SK-N-MC (cell line): ENCODE data around the gene PLEKHJ1.

ENCODE experiments used
- DNase-seq: peaks from one replicate; pipeline ENCODE4 v3.0.0-alpha.2; 2011; ENCODE audit warnings: low read depth, low spot score
- H3K27ac ChIP-seq: fragments of 200-600 bp; sonication (generic); 2 replicates; pipeline ENCODE4 v1.5.1; 2016; ENCODE audit warnings: mixed run types
- H3K36me3 ChIP-seq: fragments of 200-600 bp; sonication (generic); 2 replicates; pipeline ENCODE4 v1.6.1; 2017; ENCODE audit warnings: antibody characterized with exemption, low read length, mixed read lengths; ENCODE audit not compliant: insufficient read depth
- H3K4me3 ChIP-seq: fragments of 200-600 bp; sonication (generic); 2 replicates; pipeline ENCODE4 v1.5.1; 2016
- H3K9ac ChIP-seq: fragments of 200-600 bp; sonication (generic); 2 replicates; pipeline ENCODE4 v1.8.0; 2017; ENCODE audit warnings: mixed run types, mixed read lengths; ENCODE audit not compliant: insufficient read length
- H3K9me3 ChIP-seq: fragments of 200-600 bp; sonication (generic); 2 replicates; pipeline ENCODE4 v1.6.1; 2017; ENCODE audit warnings: low read depth, mild to moderate bottlenecking, antibody characterized with exemption, low read length, moderate library complexity, mixed read lengths
- EZH2 ChIP-seq: fragments of 200-600 bp; sonication (generic); IDR thresholded peaks from one replicate; pipeline ENCODE4 v1.6.1; 2017; ENCODE audit warnings: antibody characterized with exemption
- FOXP2 ChIP-seq: optimal IDR thresholded peaks from 2 replicates; pipeline ENCODE3; 2011; ENCODE audit warnings: mild to moderate bottlenecking, moderate library complexity; ENCODE audit not compliant: insufficient read depth; ENCODE audit errors: extremely low read length, control extremely low read depth
- POLR2AphosphoS5 ChIP-seq: IDR thresholded peaks from 2 replicates; pipeline ENCODE4 v1.6.1; 2012; ENCODE audit warnings: mild to moderate bottlenecking, low read depth, low read length, borderline replicate concordance

PLEKHJ1 gene

DNA sequence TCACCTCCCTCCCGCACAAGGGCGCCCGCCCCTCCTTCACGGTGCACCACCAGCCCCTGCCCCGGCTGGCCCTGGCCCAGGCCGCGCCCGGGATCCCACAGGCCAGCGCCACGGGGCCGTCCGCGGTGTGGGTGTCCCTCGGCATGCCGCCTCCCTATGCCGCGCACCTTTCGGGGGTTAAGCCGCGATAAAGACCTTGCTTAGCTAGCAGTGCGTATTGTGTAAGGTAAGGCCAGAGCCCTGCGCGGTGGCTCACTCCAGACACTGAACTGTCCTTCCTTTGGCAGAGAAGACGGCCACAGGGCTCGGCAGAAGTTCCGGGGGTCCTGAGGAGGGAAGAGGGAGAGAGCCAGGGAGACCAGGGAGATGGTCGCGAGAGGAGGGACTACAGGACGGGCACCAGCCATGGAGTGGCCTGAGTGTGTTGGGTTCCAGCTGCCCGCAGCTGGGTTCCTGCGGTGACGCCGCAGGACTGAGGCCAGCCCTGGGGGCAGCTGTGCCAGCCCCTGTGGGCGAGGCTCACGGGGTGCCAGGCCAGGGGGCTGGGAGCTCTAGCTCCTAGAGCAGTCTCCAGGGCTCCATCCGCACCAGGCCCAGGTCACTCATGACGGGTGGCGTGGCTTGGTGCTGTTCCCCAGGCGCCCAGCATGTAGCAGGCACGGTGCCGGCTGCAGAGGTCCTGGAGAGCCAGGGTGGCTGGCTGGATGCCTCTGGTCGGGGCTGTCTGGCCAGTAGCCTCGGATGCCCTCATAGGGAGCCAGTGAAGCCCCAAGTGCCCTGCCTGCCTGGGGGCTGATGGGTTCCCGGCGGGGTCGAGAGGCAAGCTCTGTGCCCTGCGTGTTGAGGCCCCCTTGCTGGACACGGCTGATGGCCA lies 7.7 kb downstream of the PLEKHJ1 start:
- DNase-seq: no peak
- TF ChIP-seq EZH2 (no peak), FOXP2 (no peak), POLR2AphosphoS5 (no peak)
- Histone ChIP-seq H3K9ac (no peak overlapping the region), H3K4me3 (no peak overlapping the region), H3K36me3 (peaks cover 32% of the 10 kb centered on the region; the same call in 1 of the 2 replicates), H3K9me3 (no peaks in the 10 kb centered on the region), H3K27ac (no peak overlapping the region)

DNA sequence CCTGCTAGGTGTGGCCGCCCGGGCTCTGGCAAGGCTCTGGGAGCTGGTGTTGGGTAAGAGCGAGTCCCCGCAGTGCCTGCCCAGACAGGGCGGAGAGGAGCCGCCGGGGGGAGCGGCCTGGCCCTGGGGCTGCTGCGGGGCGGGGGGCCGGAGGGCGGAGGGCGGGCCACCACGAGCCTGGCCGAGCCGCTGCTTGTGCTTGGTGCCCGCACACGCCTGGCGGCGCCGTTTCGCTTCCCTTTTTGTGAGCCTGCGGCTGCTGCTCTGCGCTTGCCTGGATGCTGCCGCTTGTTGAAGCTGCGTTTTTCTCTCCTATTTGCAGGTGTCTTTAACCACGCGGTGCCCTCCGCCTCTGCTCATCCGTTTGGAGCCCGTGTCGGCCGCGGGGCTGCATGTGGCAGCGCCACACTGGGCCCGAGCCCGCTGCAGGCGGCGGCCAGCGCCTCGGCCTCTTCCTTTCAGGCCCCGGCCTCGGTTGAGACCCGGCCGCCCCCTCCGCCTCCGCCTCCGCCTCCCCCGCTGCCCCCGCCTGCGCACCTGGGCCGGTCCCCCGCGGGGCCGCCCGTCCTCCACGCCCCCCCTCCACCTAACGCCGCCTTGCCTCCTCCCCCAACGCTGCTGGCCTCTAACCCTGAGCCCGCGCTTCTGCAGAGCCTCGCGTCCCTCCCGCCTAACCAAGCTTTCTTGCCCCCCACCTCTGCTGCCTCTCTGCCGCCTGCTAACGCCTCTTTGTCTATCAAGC lies 8.5 kb downstream of the PLEKHJ1 start:
- Histone ChIP-seq H3K4me3 (no peak overlapping the region), H3K9ac (no peak overlapping the region), H3K36me3 (peaks cover 31% of the 10 kb centered on the region; the same call in 1 of the 2 replicates), H3K9me3 (no peaks in the 10 kb centered on the region), H3K27ac (no peak overlapping the region)
- DNase-seq: no peak
- no peak for TF ChIP-seq POLR2AphosphoS5
- TF ChIP-seq EZH2: no peak
- no peak for TF ChIP-seq FOXP2

DNA sequence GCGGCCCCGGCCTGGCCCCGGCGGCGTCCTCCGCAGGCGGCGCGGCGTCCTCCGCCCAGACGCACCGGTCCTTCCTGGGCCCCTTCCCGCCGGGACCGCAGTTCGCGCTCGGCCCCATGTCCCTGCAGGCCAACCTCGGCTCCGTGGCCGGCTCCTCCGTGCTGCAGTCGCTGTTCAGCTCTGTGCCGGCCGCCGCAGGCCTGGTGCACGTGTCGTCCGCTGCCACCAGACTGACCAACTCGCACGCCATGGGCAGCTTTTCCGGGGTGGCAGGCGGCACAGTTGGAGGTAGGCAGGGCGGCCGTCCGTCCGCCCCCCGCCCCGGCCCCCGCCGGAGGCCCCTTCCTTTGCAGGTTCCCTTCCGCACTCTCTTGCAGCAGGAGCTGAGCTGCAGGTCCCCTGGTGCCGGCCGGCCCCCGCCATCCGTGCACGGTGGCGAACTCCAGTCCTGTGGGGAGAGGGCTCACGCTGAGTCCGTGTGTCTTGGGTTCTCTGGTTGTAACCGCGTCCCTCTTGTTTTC lies 9.2 kb downstream of the PLEKHJ1 start:
- no peak overlapping the region for H3K4me3 ChIP-seq
- H3K9ac ChIP-seq: no peak overlapping the region
- H3K36me3 ChIP-seq: peaks cover 31% of the 10 kb centered on the region; the same call in 1 of the 2 replicates
- TF ChIP-seq FOXP2 (no peak), POLR2AphosphoS5 (no peak), EZH2 (no peak)
- no peak for DNase-seq
- no peaks in the 10 kb centered on the region for H3K9me3 ChIP-seq
- H3K27ac ChIP-seq: no peak overlapping the region

DNA sequence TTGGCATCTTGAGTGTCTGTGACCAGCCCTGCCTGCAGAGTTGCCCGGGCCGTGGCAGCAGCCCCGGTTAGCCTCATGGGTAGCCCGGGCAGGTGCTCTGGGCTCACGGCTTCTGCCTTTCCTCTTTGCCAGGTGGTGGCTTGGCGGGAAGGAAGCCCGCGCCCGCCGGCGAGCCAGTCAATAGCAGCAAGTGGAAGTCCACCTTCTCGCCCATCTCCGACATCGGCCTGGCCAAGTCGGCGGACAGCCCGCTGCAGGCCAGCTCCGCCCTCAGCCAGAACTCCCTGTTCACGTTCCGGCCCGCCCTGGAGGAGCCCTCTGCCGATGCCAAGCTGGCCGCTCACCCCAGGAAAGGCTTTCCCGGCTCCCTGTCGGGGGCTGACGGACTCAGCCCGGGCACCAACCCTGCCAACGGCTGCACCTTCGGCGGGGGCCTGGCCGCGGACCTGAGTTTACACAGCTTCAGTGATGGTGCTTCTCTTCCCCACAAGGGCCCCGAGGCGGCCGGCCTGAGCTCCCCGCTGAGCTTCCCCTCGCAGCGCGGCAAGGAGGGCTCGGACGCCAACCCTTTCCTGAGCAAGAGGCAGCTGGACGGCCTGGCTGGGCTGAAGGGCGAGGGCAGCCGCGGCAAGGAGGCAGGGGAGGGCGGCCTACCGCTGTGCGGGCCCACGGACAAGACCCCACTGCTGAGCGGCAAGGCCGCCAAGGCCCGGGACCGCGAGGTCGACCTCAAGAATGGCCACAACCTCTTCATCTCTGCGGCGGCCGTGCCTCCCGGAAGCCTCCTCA lies 9.9 kb downstream of the PLEKHJ1 start:
- DNase-seq: no peak
- Histone ChIP-seq H3K9me3 (no peaks in the 10 kb centered on the region), H3K36me3 (peaks cover 31% of the 10 kb centered on the region; the same call in 1 of the 2 replicates), H3K9ac (no peak overlapping the region), H3K4me3 (no peak overlapping the region), H3K27ac (no peak overlapping the region)
- no peak for TF ChIP-seq POLR2AphosphoS5

DNA sequence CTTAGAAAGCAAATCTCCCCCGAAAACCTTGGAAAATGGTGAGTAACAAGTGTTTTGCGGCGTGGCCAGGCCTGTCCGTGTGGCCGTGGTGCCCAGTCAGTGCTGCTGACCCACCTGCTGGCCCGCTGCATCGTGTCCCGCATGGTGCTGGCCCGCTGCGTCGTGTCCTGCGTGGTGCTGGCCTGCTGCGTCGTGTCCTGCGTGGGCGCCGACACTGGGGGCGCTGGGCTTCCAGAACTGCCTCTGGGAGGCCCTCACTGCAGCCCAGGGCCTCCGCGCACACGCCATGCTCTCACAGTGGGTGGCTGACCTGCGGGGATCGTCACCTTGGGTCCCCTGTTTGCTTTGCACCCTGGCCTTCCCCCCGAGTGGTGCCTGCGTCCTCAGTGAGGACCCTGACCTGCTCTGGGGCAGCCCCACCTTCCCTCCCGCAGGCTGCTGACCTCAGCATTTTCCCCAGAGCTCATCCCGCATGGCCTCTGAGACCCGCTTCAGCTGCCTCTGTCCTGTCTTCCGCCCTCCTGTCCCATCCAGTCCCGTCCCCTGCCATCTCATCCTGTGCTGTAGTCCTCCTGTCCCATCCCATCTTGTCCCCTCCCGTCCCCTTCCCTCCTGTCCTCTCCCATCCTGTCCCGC lies 10.6 kb downstream of the PLEKHJ1 start:
- no peak for DNase-seq
- no peak overlapping the region for H3K27ac ChIP-seq
- H3K36me3 ChIP-seq: peaks cover 31% of the 10 kb centered on the region; the same call in 1 of the 2 replicates
- TF ChIP-seq POLR2AphosphoS5 (no peak), FOXP2 (no peak), EZH2 (no peak)
- no peaks in the 10 kb centered on the region for H3K9me3 ChIP-seq
- no peak overlapping the region for H3K4me3 ChIP-seq
- no peak overlapping the region for H3K9ac ChIP-seq

DNA sequence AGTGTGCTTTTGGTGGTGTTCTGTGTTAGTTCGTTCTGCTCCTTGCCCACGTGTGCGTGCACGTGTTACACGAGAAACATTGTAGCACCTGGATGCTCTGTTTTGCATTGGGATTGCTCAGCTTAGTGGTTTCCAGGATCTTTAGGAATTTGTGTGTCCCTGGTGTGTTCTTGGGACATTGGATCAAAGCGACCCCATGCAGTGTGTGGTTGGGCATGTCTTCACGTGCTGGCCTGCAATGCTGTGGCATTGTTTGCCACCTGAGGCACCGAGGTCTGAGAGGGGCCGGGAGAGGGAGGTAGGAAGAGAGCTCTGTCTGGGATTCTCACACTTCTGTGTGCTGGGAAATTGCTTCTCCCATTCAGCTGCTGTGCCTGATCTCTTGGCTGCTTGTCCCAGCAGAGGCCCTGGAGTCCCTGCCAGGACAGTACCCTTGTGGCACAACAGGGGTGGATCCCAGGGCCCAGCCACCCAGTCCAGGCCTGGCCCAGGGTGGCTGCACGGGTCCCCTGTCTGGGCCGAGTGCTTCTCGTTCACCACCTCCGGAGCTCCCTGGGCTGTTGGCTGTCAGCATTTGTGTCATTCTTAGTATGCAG lies 11.3 kb downstream of the PLEKHJ1 start:
- no peak for TF ChIP-seq EZH2
- peaks cover 30% of the 10 kb centered on the region; the same call in 1 of the 2 replicates for H3K36me3 ChIP-seq

DNA sequence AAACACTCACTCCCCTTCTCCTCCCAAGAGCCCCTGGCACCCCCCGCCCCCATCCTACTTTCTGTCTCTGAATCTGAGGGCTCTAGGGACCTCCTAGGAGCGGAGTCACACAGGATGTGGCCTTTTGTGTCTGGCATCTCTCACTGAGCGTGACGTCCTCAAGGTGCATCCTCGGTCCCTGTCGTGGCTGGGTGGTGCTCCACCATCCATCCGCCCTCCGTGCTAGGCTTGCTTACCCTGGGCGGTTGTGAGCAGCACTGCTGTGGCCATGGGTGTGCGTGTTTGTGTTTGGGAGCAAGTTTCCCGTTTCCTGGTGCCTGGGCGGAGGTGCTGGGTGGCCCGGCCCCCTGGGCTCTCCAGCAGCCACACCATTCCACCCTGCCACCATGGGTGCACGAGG lies 12.2 kb downstream of the PLEKHJ1 start:
- H3K9ac ChIP-seq: no peak overlapping the region
- peaks cover 29% of the 10 kb centered on the region; the same call in 1 of the 2 replicates for H3K36me3 ChIP-seq
- H3K27ac ChIP-seq: no peak overlapping the region
- TF ChIP-seq POLR2AphosphoS5 (no peak), FOXP2 (no peak), EZH2 (no peak)
- DNase-seq: no peak
- H3K9me3 ChIP-seq: no peaks in the 10 kb centered on the region
- no peak overlapping the region for H3K4me3 ChIP-seq

More for the DNA sequence above, 11.3 kb downstream of the PLEKHJ1 start:
- Histone ChIP-seq H3K27ac (no peak overlapping the region), H3K9me3 (no peaks in the 10 kb centered on the region), H3K4me3 (no peak overlapping the region), H3K9ac (no peak overlapping the region)
- DNase-seq: no peak
